Neural cell (in vitro differentiated cells): ENCODE data around the gene TMEM117. TPM values are rescaled to one million over a fixed set of nuclear protein-coding genes. Genes with fewer than 3 reads are reported as not detected.
"Not testable (repeated sequence)": the region's sequence is repeated elsewhere in the genome, so short reads cannot be mapped to it uniquely, and the experiment has no call there.

Experiments used
- H2AFZ ChIP-seq: fragments of 200-600, 300-800 bp; sonication (generic), shearing (Covaris generic); 2 replicates; pipeline ENCODE4 v1.6.0; 2014; ENCODE audit warnings: low read depth, mild to moderate bottlenecking, antibody characterized with exemption, low read length, moderate library complexity
- H3F3A ChIP-seq: fragments of 200-600 bp; shearing (Covaris generic); 2 replicates; pipeline ENCODE4 v1.6.1; 2016; ENCODE audit warnings: mild to moderate bottlenecking, moderate library complexity, mixed read lengths, antibody characterized with exemption, low read length; ENCODE audit not compliant: insufficient read depth, poor library complexity, severe bottlenecking
- H3K27ac ChIP-seq: fragments of 200-600, 300-800 bp; sonication (generic), shearing (Covaris generic); 2 replicates; pipeline ENCODE4 v1.5.1; 2014; ENCODE audit warnings: mild to moderate bottlenecking, low read length, moderate library complexity
- H3K27me3 ChIP-seq: fragments of 300-800, 200-600 bp; sonication (generic), shearing (Covaris generic); 2 replicates; pipeline ENCODE4 v1.6.0; 2014; ENCODE audit warnings: mild to moderate bottlenecking, low read depth, low read length, moderate library complexity; ENCODE audit not compliant: insufficient read depth
- H3K36me3 ChIP-seq: fragments of 300-800, 200-600 bp; sonication (generic), shearing (Covaris generic); 2 replicates; pipeline ENCODE4 v1.5.1; 2014; ENCODE audit warnings: mild to moderate bottlenecking, antibody characterized with exemption, low read length, moderate library complexity; ENCODE audit not compliant: insufficient read depth
- H3K4me2 ChIP-seq: fragments of 300-800, 200-600 bp; sonication (generic), shearing (Covaris generic); 2 replicates; pipeline ENCODE4 v1.6.0; 2014; ENCODE audit warnings: mild to moderate bottlenecking, low read length
- H3K4me3 ChIP-seq: fragments of 300-800, 200-600 bp; sonication (generic), shearing (Covaris generic); 2 replicates; pipeline ENCODE4 v1.5.1; 2014; ENCODE audit warnings: mild to moderate bottlenecking, low read length, moderate library complexity
- H3K79me2 ChIP-seq: fragments of 200-600 bp; shearing (Covaris generic); replicated peaks from 2 replicates; pipeline ENCODE4 v1.6.0; 2014; ENCODE audit warnings: mild to moderate bottlenecking, low read length, moderate library complexity; ENCODE audit not compliant: insufficient read depth
- H3K9ac ChIP-seq: fragments of 300-800, 200-600 bp; sonication (generic), shearing (Covaris generic); 2 replicates; pipeline ENCODE4 v1.6.1; 2016; ENCODE audit warnings: mild to moderate bottlenecking, low read length, mixed read lengths
- H3K9me2 ChIP-seq: fragments of 200-600 bp; shearing (Covaris generic); 2 replicates; pipeline ENCODE4 v1.6.1; 2016; ENCODE audit warnings: mild to moderate bottlenecking, low read length, mixed read lengths; ENCODE audit not compliant: insufficient read depth
- H3K9me3 ChIP-seq: fragments of 200-600, 300-800 bp; sonication (generic), shearing (Covaris generic); 2 replicates; pipeline ENCODE4 v1.6.1; 2016; ENCODE audit warnings: mild to moderate bottlenecking, mixed run types, low read length, moderate library complexity, mixed read lengths
- H4K20me1 ChIP-seq: fragments of 200-600 bp; shearing (Covaris generic); 2 replicates; pipeline ENCODE4 v1.6.1; 2016; ENCODE audit warnings: mild to moderate bottlenecking, mixed run types; ENCODE audit not compliant: insufficient read depth
- CTCF ChIP-seq: fragments of 450-650 bp; IDR thresholded peaks from 2 replicates; pipeline ENCODE4 v1.5.1; 2014; ENCODE audit warnings: antibody characterized with exemption, mild to moderate bottlenecking, moderate library complexity; ENCODE audit not compliant: poor library complexity, severe bottlenecking
- EP300 ChIP-seq: fragments of 450-650 bp; conservative IDR thresholded peaks from 2 replicates; pipeline ENCODE4 v1.6.1; 2014; ENCODE audit warnings: antibody characterized with exemption, mild to moderate bottlenecking, moderate library complexity; ENCODE audit not compliant: poor library complexity, severe bottlenecking
- EZH2 ChIP-seq: fragments of 200-600, 300-800 bp; shearing (Covaris generic), sonication (generic); IDR thresholded peaks from 2 replicates; pipeline ENCODE4 v1.6.1; 2014; ENCODE audit warnings: antibody characterized with exemption, low read length, borderline replicate concordance, mild to moderate bottlenecking; ENCODE audit not compliant: insufficient read depth, poor library complexity, severe bottlenecking
- MXI1 ChIP-seq: fragments of 450-650 bp; conservative IDR thresholded peaks from 2 replicates; pipeline ENCODE4 v1.6.1; 2014; ENCODE audit warnings: antibody characterized with exemption, mild to moderate bottlenecking; ENCODE audit not compliant: poor library complexity, severe bottlenecking
- POLR2AphosphoS5 ChIP-seq: IDR thresholded peaks from 2 replicates; pipeline ENCODE4 v1.6.1; 2012
- RAD21 ChIP-seq: fragments of 450-650 bp; conservative IDR thresholded peaks from 2 replicates; pipeline ENCODE4 v1.6.1; 2014; ENCODE audit warnings: antibody characterized with exemption, mild to moderate bottlenecking, moderate library complexity
- REST ChIP-seq: IDR thresholded peaks from 2 replicates; pipeline ENCODE4 v1.6.1; 2012; ENCODE audit warnings: borderline replicate concordance
- SMC3 ChIP-seq: fragments of 450-650 bp; conservative IDR thresholded peaks from 2 replicates; pipeline ENCODE4 v1.6.1; 2014; ENCODE audit warnings: antibody characterized with exemption, mild to moderate bottlenecking, moderate library complexity; ENCODE audit not compliant: poor library complexity
- TAF1 ChIP-seq: IDR thresholded peaks from 2 replicates; pipeline ENCODE4 v1.6.1; 2012; ENCODE audit warnings: low read depth
- polyA plus RNA-seq: library from polyadenylated mRNA; depleted of rRNA; stranded (reverse); fragments of >200 nt; gene quantifications from 2 replicates; pipeline ENCODE4 v1.2.3, GENCODE V29; 2014

The TMEM117 gene
- polyA plus RNA-seq, 1 donor from 2014 or later: 5.3 TPM

GRCh38 chr12:44248436-44248835, 412.6 kb downstream of the TMEM117 start:
- TF ChIP-seq RAD21 (no peak), SMC3 (no peak), MXI1 (no peak), EZH2 (no peak), POLR2AphosphoS5 (no peak), TAF1 (no peak), CTCF (no peak), EP300 (no peak), REST (no peak)
- H3K9ac ChIP-seq: no peak overlapping the region
- H4K20me1 ChIP-seq: no peaks in the 10 kb centered on the region
- no peaks in the 10 kb centered on the region for H3K9me2 ChIP-seq
- H3F3A ChIP-seq: no peaks in the 10 kb centered on the region
- no peaks in the 10 kb centered on the region for H3K9me3 ChIP-seq
- no peaks in the 10 kb centered on the region for H3K27me3 ChIP-seq
- H3K79me2 ChIP-seq: no peaks in the 10 kb centered on the region
- H3K27ac ChIP-seq: no peak overlapping the region
- H3K4me3 ChIP-seq: no peak overlapping the region
- no peak overlapping the region for H3K4me2 ChIP-seq
- H3K36me3 ChIP-seq: no peaks in the 10 kb centered on the region
- H2AFZ ChIP-seq: no peak overlapping the region

- not testable (repeated sequence) for H3K4me2 ChIP-seq, H3K27me3 ChIP-seq, H3K36me3 ChIP-seq, H3K9me2 ChIP-seq, H3K79me2 ChIP-seq, H3K9me3 ChIP-seq, H4K20me1 ChIP-seq, H3F3A ChIP-seq, H3K27ac ChIP-seq, H3K4me3 ChIP-seq, H2AFZ ChIP-seq, H3K9ac ChIP-seq
Measured at GRCh38 chr12:44250440-44250839, 414.6 kb downstream of the TMEM117 start.

GRCh38 chr12:44253338-44253856, 417.5 kb downstream of the TMEM117 start:
- no peaks in the 10 kb centered on the region for H4K20me1 ChIP-seq
- no peaks in the 10 kb centered on the region for H3K9me2 ChIP-seq
- TF ChIP-seq REST (peak; percentile 75), CTCF (no peak), EP300 (peak; percentile 73), MXI1 (no peak), TAF1 (no peak), POLR2AphosphoS5 (peak; percentile 89), SMC3 (no peak), RAD21 (no peak), EZH2 (no peak)
- H3F3A ChIP-seq: no peaks in the 10 kb centered on the region
- H3K9me3 ChIP-seq: no peaks in the 10 kb centered on the region
- no peaks in the 10 kb centered on the region for H3K27me3 ChIP-seq
- no peaks in the 10 kb centered on the region for H3K36me3 ChIP-seq
- no peak overlapping the region for H3K27ac ChIP-seq
- no peak overlapping the region for H3K4me3 ChIP-seq
- no peaks in the 10 kb centered on the region for H3K79me2 ChIP-seq
- no peak overlapping the region for H3K9ac ChIP-seq
- H3K4me2 ChIP-seq: no peak overlapping the region
- no peak overlapping the region for H2AFZ ChIP-seq
